ENCODE data around the gene AKR7A3.
A peak's percentile ranks its signal among the peaks of the same experiment; 100 is the strongest.

GRCh38 chr1:19309123-19309813, 20.7 kb upstream of the AKR7A3 start:
- TF ChIP-seq CTCF (conservative IDR thresholded peaks at IDR 0.05; ENCODE audit: low read depth, low read length) (no peak), RAD21 (IDR thresholded peaks at IDR 0.05; ENCODE audit: low read length) (0 out of 2 replicates have a peak, but pooled peaks have one; percentile 8), CHD1 (IDR thresholded peaks at IDR 0.05; ENCODE audit: low read depth, low read length) (no peak), POLR2A (IDR thresholded peaks at IDR 0.05; ENCODE audit: low read depth, low read length) (no peak), BHLHE40 (IDR thresholded peaks at IDR 0.05; ENCODE audit: low read depth, low read length) (peak; percentile 26; the same call in 1 of the 2 replicates), MXI1 (IDR thresholded peaks at IDR 0.05; ENCODE audit: borderline replicate concordance, low read depth, low read length) (peak; percentile 74; the same call in 1 of the 2 replicates), FOS (IDR thresholded peaks at IDR 0.05; ENCODE audit: low read depth, low read length) (0 out of 2 replicates have a peak, but pooled peaks have one; percentile 6), RFX5 (IDR thresholded peaks at IDR 0.05; ENCODE audit: low read depth, low read length) (no peak)
- TF ChIP-seq, protein P1, sequence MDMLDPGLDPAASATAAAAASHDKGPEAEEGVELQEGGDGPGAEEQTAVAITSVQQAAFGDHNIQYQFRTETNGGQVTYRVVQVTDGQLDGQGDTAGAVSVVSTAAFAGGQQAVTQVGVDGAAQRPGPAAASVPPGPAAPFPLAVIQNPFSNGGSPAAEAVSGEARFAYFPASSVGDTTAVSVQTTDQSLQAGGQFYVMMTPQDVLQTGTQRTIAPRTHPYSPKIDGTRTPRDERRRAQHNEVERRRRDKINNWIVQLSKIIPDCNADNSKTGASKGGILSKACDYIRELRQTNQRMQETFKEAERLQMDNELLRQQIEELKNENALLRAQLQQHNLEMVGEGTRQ (IDR thresholded peaks at IDR 0.05; ENCODE audit: low read depth, low read length), result no peak

All from IMR-90 (cell line).